DND-41 (cell line): Measurements from ENCODE around the gene DLG1.

Source experiments
- CTCF ChIP-seq: IDR thresholded peaks from 2 replicates; pipeline ENCODE4 v1.5.1; 2012; ENCODE audit warnings: borderline replicate concordance, low read length, moderate library complexity, mild to moderate bottlenecking; ENCODE audit not compliant: poor library complexity, severe bottlenecking; ENCODE audit errors: extremely low read depth
- EZH2 ChIP-seq: IDR thresholded peaks from 3 replicates; pipeline ENCODE4 v1.6.1; 2012; ENCODE audit warnings: borderline replicate concordance, low read depth, mild to moderate bottlenecking, moderate library complexity, low read length, inconsistent platforms; ENCODE audit not compliant: severe bottlenecking

- TF ChIP-seq CTCF, result no peak
- TF ChIP-seq EZH2, result no peak
Observed at GRCh38 chr3:197286678-197287077, 11.7 kb downstream of the DLG1 start.
